Fibroblast of the aortic adventitia (primary cell): ENCODE measurements around the gene TEX48. TPM values are rescaled to one million over a fixed set of nuclear protein-coding genes. Genes with fewer than 3 reads are reported as not detected.

Experiments used
- DNase-seq: peaks from one replicate; pipeline ENCODE4 v3.0.0-alpha.2; 2010; ENCODE audit warnings: low read depth
- H3K4me3 ChIP-seq: 2 replicates; pipeline ENCODE4 v1.5.1; 2011; ENCODE audit warnings: low read depth, mild to moderate bottlenecking, control low read depth, low read length, moderate library complexity
- total RNA-seq: library from RNA; depleted of rRNA; stranded (reverse); fragments of >200 nt; gene quantifications from 2 replicates; pipeline ENCODE4 v1.2.3, GENCODE V29; 2012; ENCODE audit warnings: low replicate concordance
- TF ChIP-seq, protein P1 (sequence below): IDR thresholded peaks from 2 replicates; pipeline ENCODE4 v1.5.1; 2011; ENCODE audit warnings: mild to moderate bottlenecking, low read length, control low read depth, inconsistent platforms; ENCODE audit not compliant: insufficient read depth

TEX48 gene
- total RNA-seq, 1 donor = not detected

DNA sequence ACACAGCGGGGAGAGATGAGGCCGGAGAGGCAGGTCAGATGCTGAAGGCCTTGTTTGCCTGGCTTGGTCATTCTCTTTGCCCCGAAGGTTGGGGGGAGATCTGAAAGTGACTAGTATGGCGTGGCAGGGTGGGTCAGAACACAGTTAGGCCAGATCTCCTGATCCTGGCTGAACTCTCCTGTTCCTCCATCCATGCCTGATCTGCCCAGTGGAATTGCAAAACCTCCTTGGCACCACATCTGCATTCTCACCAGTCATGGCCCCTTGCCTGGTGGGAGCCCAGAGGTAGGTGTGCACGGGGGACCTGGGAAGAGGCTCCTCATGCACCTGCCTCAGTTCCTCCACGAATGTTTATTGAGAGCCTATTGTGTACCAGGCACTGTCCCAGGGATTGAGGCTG lies 47.6 kb downstream of the TEX48 start:
- no peak overlapping the region for H3K4me3 ChIP-seq
- DNase-seq = no peak
- TF ChIP-seq, protein P1, sequence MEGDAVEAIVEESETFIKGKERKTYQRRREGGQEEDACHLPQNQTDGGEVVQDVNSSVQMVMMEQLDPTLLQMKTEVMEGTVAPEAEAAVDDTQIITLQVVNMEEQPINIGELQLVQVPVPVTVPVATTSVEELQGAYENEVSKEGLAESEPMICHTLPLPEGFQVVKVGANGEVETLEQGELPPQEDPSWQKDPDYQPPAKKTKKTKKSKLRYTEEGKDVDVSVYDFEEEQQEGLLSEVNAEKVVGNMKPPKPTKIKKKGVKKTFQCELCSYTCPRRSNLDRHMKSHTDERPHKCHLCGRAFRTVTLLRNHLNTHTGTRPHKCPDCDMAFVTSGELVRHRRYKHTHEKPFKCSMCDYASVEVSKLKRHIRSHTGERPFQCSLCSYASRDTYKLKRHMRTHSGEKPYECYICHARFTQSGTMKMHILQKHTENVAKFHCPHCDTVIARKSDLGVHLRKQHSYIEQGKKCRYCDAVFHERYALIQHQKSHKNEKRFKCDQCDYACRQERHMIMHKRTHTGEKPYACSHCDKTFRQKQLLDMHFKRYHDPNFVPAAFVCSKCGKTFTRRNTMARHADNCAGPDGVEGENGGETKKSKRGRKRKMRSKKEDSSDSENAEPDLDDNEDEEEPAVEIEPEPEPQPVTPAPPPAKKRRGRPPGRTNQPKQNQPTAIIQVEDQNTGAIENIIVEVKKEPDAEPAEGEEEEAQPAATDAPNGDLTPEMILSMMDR = no peak

DNA sequence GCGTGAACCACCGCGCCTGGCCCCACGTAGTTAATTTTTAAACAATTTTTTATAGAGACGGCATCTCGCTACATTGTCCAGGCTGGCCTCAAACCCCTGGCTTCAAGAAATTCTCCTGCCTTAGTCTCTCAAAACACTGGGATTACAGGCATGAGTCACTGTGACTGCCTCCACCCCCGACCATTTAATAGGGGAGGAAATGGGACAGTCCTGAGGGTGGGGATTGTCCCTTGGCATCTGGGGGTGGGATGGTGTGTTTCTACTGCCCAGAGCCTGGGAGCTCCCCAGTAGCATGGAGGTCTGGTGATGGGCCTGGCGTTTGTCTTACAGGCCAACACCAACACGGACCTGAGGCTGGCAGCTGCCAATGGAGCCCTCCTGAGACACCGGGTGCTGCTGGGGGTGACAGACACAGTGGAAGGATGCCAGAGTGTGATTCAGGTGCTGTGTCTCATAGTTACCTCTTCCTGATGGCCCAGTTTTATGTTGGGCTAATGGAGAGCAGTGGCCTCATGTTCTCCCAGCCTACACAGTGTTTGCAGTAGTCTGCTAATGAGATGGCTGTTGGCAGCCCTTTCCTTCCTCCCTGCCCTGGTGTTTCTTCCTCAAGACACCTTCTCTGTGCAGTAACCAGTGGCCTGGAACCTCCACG lies 48.4 kb downstream of the TEX48 start:
- H3K4me3 ChIP-seq = no peak overlapping the region
- DNase-seq = no peak
- TF ChIP-seq, protein P1 = no peak

DNA sequence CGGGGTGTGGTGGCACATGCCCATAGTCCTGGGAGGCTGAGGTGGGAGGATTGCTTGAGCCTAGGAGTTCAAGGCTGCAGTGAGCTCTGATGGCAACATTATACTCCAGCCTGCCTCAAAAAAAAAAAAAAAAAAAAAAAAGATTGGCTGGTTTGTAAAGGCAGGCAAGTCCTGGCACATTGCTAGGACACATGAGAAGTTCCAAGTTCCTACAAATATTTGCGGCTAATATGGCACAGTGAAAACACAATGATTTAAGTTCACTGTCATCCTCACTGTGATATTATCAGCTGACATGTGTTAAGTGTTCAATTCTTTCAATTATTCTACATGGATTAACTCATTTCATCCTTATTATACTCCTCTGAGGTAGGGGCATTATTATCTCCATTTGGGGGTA lies 50.8 kb downstream of the TEX48 start:
- no peak for DNase-seq
- TF ChIP-seq, protein P1 = no peak
- no peak overlapping the region for H3K4me3 ChIP-seq

DNA sequence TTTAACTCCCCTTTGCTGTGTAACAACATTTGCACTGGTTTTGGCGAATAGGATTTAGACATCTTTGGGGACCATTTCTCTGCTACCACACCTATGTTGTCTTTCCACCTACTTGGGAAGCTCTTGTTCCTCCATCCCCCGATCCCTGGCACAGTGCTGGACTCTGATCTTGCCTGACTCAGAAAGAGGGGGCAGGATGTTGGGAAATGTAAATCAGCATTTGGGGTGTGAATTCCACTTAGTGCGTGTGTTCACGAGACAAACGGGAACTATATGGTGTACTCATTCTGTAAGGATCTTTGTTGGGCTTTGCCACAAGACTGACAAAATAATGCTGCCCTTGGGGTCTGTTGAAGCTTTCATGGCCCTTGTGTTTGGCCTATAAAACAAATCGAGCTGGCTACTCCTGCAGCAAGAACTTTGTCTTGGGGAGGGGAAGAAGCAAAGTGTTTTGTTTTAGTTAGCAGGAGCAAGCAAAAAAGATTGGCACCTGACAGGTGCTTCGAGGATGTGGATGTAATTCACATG lies 52.4 kb downstream of the TEX48 start:
- TF ChIP-seq, protein P1 = no peak
- no peak for DNase-seq
- no peak overlapping the region for H3K4me3 ChIP-seq

DNA sequence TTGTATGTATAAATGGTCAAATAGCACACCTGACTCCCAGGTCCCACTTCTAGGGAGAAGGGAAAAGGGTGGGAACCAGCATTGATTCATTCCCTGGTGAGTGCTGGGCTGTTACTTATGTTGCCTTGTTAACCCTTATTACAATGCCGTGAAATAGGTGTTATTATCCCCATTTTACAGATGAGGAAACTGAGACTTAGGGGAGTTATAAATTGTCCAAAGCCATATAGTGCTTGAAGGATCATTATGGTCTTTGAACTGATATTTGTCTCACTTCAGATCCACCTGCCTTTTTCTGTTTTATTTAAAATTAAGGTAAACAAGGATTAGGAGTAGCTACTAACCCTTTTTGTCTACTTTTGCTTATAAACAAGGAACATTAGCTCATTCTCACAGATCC lies 54.4 kb downstream of the TEX48 start:
- TF ChIP-seq, protein P1 = no peak
- no peak for DNase-seq
- H3K4me3 ChIP-seq = no peak overlapping the region

DNA sequence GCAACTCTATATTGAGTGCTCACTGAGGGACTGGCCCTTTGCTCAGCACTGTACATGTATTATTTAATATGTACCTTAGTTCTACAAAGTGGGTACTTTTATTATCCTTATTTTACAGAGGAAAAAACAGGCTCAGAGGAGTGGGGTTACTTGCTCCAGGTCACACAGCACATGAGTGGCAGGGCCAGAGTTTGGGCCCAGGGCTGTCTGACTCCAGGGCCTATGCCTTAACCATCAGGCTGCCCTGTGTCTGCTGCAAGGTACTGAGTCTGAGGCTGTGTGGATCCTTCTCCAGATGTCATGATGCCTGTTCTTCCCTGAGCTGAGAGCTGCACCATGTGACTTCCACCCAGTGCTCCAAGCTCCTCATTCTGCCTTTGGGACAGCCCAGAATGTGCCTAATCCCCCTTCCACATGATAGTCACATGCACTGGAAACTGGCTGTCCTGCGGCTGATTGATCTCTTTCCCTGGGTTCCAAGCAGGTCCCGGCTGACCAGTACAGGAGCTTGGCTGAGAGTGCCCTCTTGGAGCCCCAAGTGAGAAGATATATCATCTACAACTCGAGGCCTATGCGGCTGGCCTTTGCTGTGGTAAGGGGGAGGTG lies 55.5 kb downstream of the TEX48 start:
- no peak for DNase-seq
- no peak overlapping the region for H3K4me3 ChIP-seq
- TF ChIP-seq, protein P1 = no peak
